Measurements from ENCODE around the gene SIX2. TPM values are rescaled to one million over a fixed set of nuclear protein-coding genes. Genes with fewer than 3 reads are reported as not detected.

Gene SIX2
- polyA plus RNA-seq, 1 donor, result 0.03 TPM

- Histone ChIP-seq H3K36me3 (ENCODE audit: control insufficient read depth, insufficient read depth, low read length) (no peaks in the 10 kb centered on the region), H3K27ac (ENCODE audit: low read length) (no peak overlapping the region), H3K4me1 (ENCODE audit: control insufficient read depth, insufficient read depth, low read length) (no peaks in the 10 kb centered on the region), H3K4me3 (ENCODE audit: low read length) (no peak overlapping the region), H3K9me3 (ENCODE audit: control insufficient read depth, low read depth, low read length) (no peaks in the 10 kb centered on the region), H3K27me3 (ENCODE audit: control insufficient read depth, insufficient read depth, low read length) (peaks cover 62% of the 10 kb centered on the region)
- no peak for DNase-seq
- no CpG with 5 or more reads among the region's 2 CpGs for whole genome bisulfite sequencing (ENCODE audit: insufficient coverage, low lambda C conversion rate)
Measured at GRCh38 chr2:44965684-44966083, 43.6 kb downstream of the SIX2 start.

DNA sequence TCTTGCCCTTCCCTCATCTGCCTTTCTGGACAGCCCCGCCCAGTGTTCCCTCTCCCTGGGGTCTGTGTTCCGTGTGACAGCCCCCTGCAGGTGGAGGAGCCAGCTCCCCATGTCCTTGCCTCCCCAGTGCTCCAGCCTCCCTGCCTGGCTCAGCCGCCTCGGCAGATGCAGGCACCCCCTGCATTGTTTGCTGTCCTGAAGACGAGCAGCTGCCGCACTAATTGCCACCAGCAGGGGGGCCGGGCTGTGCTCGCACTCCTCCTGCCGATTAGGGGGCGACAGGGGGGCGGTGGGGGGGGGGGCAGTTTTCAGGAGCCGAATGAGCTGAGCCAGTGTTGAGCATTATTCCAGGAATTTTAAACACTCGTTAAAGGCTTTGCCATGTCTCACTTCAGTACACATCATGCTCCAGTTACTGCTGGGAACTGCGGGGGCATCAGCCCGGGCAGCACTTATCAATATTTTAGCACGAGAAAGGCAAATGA lies 44.5 kb downstream of the SIX2 start:
- Histone ChIP-seq H3K36me3 (ENCODE audit: control insufficient read depth, insufficient read depth, low read length) (no peaks in the 10 kb centered on the region), H3K27me3 (ENCODE audit: control insufficient read depth, insufficient read depth, low read length) (peaks cover 63% of the 10 kb centered on the region), H3K4me3 (ENCODE audit: low read length) (no peak overlapping the region), H3K9me3 (ENCODE audit: control insufficient read depth, low read depth, low read length) (no peaks in the 10 kb centered on the region), H3K27ac (ENCODE audit: low read length) (no peak overlapping the region), H3K4me1 (ENCODE audit: control insufficient read depth, insufficient read depth, low read length) (no peaks in the 10 kb centered on the region)
- no CpG with 5 or more reads among the region's 16 CpGs for WGBS (ENCODE audit: insufficient coverage, low lambda C conversion rate)
- DNase-seq, result no peak

DNA sequence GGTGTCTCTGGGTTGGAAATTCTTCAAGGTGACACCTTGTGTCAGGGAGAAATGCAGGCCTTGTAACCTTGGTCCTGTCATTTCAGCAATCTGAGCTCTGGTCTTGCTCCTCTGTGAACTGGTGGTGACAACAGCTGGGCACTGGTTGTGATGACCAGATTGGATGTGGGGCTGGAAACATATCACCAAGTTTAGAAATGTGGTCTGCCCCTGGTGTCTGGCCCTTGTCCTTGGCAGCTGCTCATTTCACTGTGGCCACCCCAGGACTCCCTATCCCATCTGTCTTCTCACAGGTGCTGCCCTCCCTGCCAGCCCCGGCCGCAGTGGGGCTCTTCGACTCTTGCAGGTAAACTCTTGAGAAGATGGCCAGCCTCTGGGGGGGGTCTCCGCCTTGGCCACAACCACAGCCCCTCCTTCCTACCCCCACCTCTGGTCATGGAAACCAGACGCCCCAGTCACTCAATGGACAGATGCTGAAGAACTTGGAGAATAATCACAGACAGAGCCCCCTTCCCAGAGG lies 47.0 kb downstream of the SIX2 start:
- Histone ChIP-seq H3K4me1 (ENCODE audit: control insufficient read depth, insufficient read depth, low read length) (no peaks in the 10 kb centered on the region), H3K27me3 (ENCODE audit: control insufficient read depth, insufficient read depth, low read length) (peaks cover 77% of the 10 kb centered on the region), H3K4me3 (ENCODE audit: low read length) (no peak overlapping the region), H3K9me3 (ENCODE audit: control insufficient read depth, low read depth, low read length) (no peaks in the 10 kb centered on the region), H3K36me3 (ENCODE audit: control insufficient read depth, insufficient read depth, low read length) (no peaks in the 10 kb centered on the region), H3K27ac (ENCODE audit: low read length) (no peak overlapping the region)
- DNase-seq, result no peak
- no CpG with 5 or more reads among the region's 5 CpGs for WGBS (ENCODE audit: insufficient coverage, low lambda C conversion rate)

- H3K4me3 ChIP-seq (ENCODE audit: low read length), result no peak overlapping the region
- H3K9me3 ChIP-seq (ENCODE audit: control insufficient read depth, low read depth, low read length), result no peaks in the 10 kb centered on the region
- no peaks in the 10 kb centered on the region for H3K4me1 ChIP-seq (ENCODE audit: control insufficient read depth, insufficient read depth, low read length)
- H3K36me3 ChIP-seq (ENCODE audit: control insufficient read depth, insufficient read depth, low read length), result no peaks in the 10 kb centered on the region
- no peak for DNase-seq
- H3K27ac ChIP-seq (ENCODE audit: low read length), result no peak overlapping the region
- H3K27me3 ChIP-seq (ENCODE audit: control insufficient read depth, insufficient read depth, low read length), result peaks cover 77% of the 10 kb centered on the region
- WGBS (ENCODE audit: insufficient coverage, low lambda C conversion rate), result 60% methylated on average over 1 of the region's 5 CpGs
Measured at GRCh38 chr2:44960871-44961270, 48.4 kb downstream of the SIX2 start.

DNA sequence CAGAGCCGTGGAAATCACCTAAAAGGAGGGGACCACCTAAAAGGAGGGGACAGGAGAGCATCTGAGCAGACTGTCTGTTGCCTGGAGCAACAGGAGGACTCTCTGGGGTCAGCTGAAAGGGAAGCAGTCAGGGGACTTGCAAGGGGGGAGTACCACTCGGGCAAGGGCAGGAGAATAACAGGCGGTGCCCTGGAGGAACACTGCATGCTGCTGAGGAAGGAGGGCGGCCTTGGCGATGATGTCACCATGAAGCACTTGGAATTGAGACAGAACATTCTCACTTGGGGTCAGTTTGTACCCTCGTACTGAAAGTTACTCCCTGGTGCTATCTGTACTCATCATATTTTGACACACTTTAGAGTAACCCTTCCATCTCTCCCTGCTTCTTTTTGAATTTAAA lies 49.4 kb downstream of the SIX2 start:
- peaks cover 8% of the 10 kb centered on the region for H3K4me1 ChIP-seq (ENCODE audit: control insufficient read depth, insufficient read depth, low read length)
- H3K36me3 ChIP-seq (ENCODE audit: control insufficient read depth, insufficient read depth, low read length), result no peaks in the 10 kb centered on the region
- DNase-seq, result no peak
- peaks cover 77% of the 10 kb centered on the region for H3K27me3 ChIP-seq (ENCODE audit: control insufficient read depth, insufficient read depth, low read length)
- no peak overlapping the region for H3K4me3 ChIP-seq (ENCODE audit: low read length)
- 40% methylated on average over 1 of the region's 6 CpGs for WGBS (ENCODE audit: insufficient coverage, low lambda C conversion rate)
- H3K9me3 ChIP-seq (ENCODE audit: control insufficient read depth, low read depth, low read length), result peaks cover 6% of the 10 kb centered on the region
- no peak overlapping the region for H3K27ac ChIP-seq (ENCODE audit: low read length)

- peaks cover 6% of the 10 kb centered on the region for H3K9me3 ChIP-seq (ENCODE audit: control insufficient read depth, low read depth, low read length)
Measured at GRCh38 chr2:44957656-44958327, 51.5 kb downstream of the SIX2 start.

DNA sequence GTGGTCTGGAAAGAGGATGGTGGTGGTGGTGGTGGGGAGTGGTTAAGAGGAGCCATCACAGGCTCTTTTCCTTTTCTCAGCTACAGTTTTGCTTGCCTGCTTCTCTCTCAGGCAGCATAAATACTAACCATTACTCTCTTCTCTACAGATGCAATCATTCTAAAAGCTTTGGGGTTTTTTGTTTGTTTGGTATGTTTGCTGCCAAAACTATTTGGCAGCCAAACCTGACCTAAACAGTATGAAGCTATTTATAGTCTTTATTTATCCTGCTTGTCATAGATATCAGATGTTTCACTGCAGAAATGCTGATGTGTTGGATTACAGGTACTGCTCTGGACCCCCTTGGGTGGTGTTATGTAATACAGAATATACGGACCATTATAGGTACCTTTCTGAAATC lies 52.4 kb downstream of the SIX2 start:
- no peak for DNase-seq
- H3K27me3 ChIP-seq (ENCODE audit: control insufficient read depth, insufficient read depth, low read length), result peaks cover 86% of the 10 kb centered on the region

More at GRCh38 chr2:44957656-44958327, 51.5 kb downstream of the SIX2 start:
- no peak for DNase-seq
- H3K4me1 ChIP-seq (ENCODE audit: control insufficient read depth, insufficient read depth, low read length), result peaks cover 11% of the 10 kb centered on the region
- 100% methylated on average over 1 of the region's 6 CpGs for WGBS (ENCODE audit: insufficient coverage, low lambda C conversion rate)
- no peak overlapping the region for H3K4me3 ChIP-seq (ENCODE audit: low read length)
- H3K27ac ChIP-seq (ENCODE audit: low read length), result no peak overlapping the region
- H3K36me3 ChIP-seq (ENCODE audit: control insufficient read depth, insufficient read depth, low read length), result no peaks in the 10 kb centered on the region
- peaks cover 84% of the 10 kb centered on the region for H3K27me3 ChIP-seq (ENCODE audit: control insufficient read depth, insufficient read depth, low read length)

GRCh38 chr2:44955593-44956392 lies 53.5 kb downstream of the SIX2 start:
- Histone ChIP-seq H3K4me3 (ENCODE audit: low read length) (no peak overlapping the region), H3K27me3 (ENCODE audit: control insufficient read depth, insufficient read depth, low read length) (peaks cover 87% of the 10 kb centered on the region), H3K9me3 (ENCODE audit: control insufficient read depth, low read depth, low read length) (peaks cover 11% of the 10 kb centered on the region), H3K27ac (ENCODE audit: low read length) (no peak overlapping the region), H3K4me1 (ENCODE audit: control insufficient read depth, insufficient read depth, low read length) (peaks cover 18% of the 10 kb centered on the region), H3K36me3 (ENCODE audit: control insufficient read depth, insufficient read depth, low read length) (no peaks in the 10 kb centered on the region)
- peak; percentile 40 to 62 for DNase-seq
- WGBS (ENCODE audit: insufficient coverage, low lambda C conversion rate), result 0% methylated on average over 1 of the region's 38 CpGs

More for the DNA sequence above, 52.4 kb downstream of the SIX2 start:
- peaks cover 18% of the 10 kb centered on the region for H3K4me1 ChIP-seq (ENCODE audit: control insufficient read depth, insufficient read depth, low read length)
- peaks cover 11% of the 10 kb centered on the region for H3K9me3 ChIP-seq (ENCODE audit: control insufficient read depth, low read depth, low read length)
- no peaks in the 10 kb centered on the region for H3K36me3 ChIP-seq (ENCODE audit: control insufficient read depth, insufficient read depth, low read length)
- H3K27ac ChIP-seq (ENCODE audit: low read length), result no peak overlapping the region
- no peak overlapping the region for H3K4me3 ChIP-seq (ENCODE audit: low read length)
- WGBS (ENCODE audit: insufficient coverage, low lambda C conversion rate), result no CpG with 5 or more reads among the region's 1 CpG

Other genes starting within 250 kb of the SIX2 start
- not detected for gene SIX3, start 67.8 kb downstream of the SIX2 start, polyA plus RNA-seq